ENCODE measurements around the gene MINDY1. TPM values are rescaled to one million over a fixed set of nuclear protein-coding genes. Genes with fewer than 3 reads are reported as not detected.
A peak's percentile ranks its signal among the peaks of the same experiment; 100 is the strongest.

The MINDY1 gene
- total and polyA plus RNA-seq, 9 of the 15 experiments (the other 6 are each of a cell fraction or from before 2014, with no cell fraction given): 0.49 to 11.0 (median 6.0) TPM

DNA sequence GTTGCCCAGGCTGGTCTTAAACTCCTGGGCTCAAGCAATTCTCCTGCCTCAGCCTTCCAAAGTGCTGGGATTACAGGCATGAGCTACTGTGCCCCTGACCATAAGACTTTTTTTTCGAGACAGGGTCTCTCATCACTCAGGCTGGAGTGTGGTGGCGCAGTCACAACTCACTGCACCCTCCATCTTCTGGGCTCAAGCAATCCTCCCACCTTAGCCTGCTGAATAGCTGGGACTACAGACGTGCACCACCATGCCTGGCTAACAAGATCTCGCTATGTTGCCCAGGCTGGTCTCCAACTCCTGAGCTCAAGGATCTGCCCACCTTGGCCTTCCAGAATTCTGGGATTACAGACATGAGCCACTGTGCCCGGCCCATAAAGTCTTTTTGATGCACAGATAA is 42.8 kb upstream of the MINDY1 start:
- ChIA-PET CTCF (ENCODE audit: low intra/inter-chr PET ratio) (no interaction called here), POLR2A (interaction anchor here (0.9 to 2.9 kb wide), 8 partner anchors 8 to 43 kb away, joined by 3 to 36 read pairs (median 5); partner anchors contain the start of genes BNIPL, CDC42SE1, MINDY1 and MLLT11)
- Histone ChIP-seq H3K9me1 (ENCODE audit: control insufficient read depth, insufficient read depth, low read length) (peaks cover 2% of the 10 kb centered on the region), H3K27me3 (ENCODE audit: control insufficient read depth in 2 of 2, insufficient read depth in 2 of 2, low read length in 2 of 2) (no peaks in the 10 kb centered on the region), H3K4me3 (no peak overlapping the region), H3K27ac (ENCODE audit: extremely low read depth, low read depth, low read length) (no peak overlapping the region; the same call in 2 of the 3 replicates), H3K4me2 (ENCODE audit: insufficient read depth, low read length) (0 out of 2 replicates have a peak overlapping the region, but pooled peaks have one; percentile 12), H3K9me3 (replicated peaks; ENCODE audit: control insufficient read depth, insufficient read depth, low read depth, low read length) (no peaks in the 10 kb centered on the region), H3K9ac (ENCODE audit: insufficient read depth in 1 of 2, low read depth in 2 of 2, low read length in 2 of 2) (peak overlapping the region in 1 of 2 experiments; percentile 60; a peak in 1 of 4 replicates), H3K36me3 (ENCODE audit: control insufficient read depth, insufficient read depth, low read length) (peaks cover 47% of the 10 kb centered on the region), H3K79me2 (ENCODE audit: control insufficient read depth, insufficient read depth, low read length) (peaks cover 25% of the 10 kb centered on the region), H4K20me1 (replicated peaks; ENCODE audit: control insufficient read depth, insufficient read depth, low read length) (no peaks in the 10 kb centered on the region), H3K4me1 (replicated peaks in 1 of 2; ENCODE audit: control insufficient read depth in 2 of 2, insufficient read depth in 2 of 2, low read length in 2 of 2) (peaks cover 24 to 28% of the 10 kb centered on the region in 2 experiments; a peak in 4 of 5 replicates), H2AFZ (ENCODE audit: low read depth, low read length) (no peak overlapping the region)
- BruUV-seq (replicated peaks): no TSS peak
- ATAC-seq: peak; percentile 15
- intact Hi-C loops (cut with micrococcal nuclease): no loop called here
- no peak for DNase-seq (ENCODE audit: extremely low read depth in 1 of 4, low spot score in 3 of 4)
- in situ Hi-C loops (cut with MboI): no loop called here
- FAIRE-seq: no peak
- 73% methylated on average over 5 of the region's 5 CpGs for WGBS (ENCODE audit: insufficient coverage, low coverage, missing lambda C conversion rate)
- TF ChIP-seq MYNN (IDR thresholded peaks at IDR 0.05) (0 out of 2 replicates have a peak, but pooled peaks have one; percentile 46), MYNN (CRISPR knock-in tag; IDR thresholded peaks at IDR 0.05) (no peak), ZNF668 (CRISPR knock-in tag; IDR thresholded peaks at IDR 0.05) (no peak), SUPT5H (IDR thresholded peaks at IDR 0.05) (peak; percentile 1; the same call in 1 of the 2 replicates), SMAD1 (IDR thresholded peaks at IDR 0.05; ENCODE audit: low read depth, low read length, partially characterized antibody) (no peak), ZFP1 (CRISPR knock-in tag; IDR thresholded peaks at IDR 0.05) (no peak), MTA3 (IDR thresholded peaks at IDR 0.05; ENCODE audit: borderline replicate concordance) (no peak), ZBTB1 (CRISPR knock-in tag; IDR thresholded peaks at IDR 0.05; ENCODE audit: borderline replicate concordance, low read depth) (no peak), FOS (IDR thresholded peaks at IDR 0.05; ENCODE audit: extremely low read depth, insufficient read length) (no peak), HSF4 (CRISPR knock-in tag; IDR thresholded peaks at IDR 0.05; ENCODE audit: borderline replicate concordance) (no peak), NEUROD1 (IDR thresholded peaks at IDR 0.05; ENCODE audit: borderline replicate concordance, low read depth, low read length, partially characterized antibody) (no peak), FOXP4 (CRISPR knock-in tag; IDR thresholded peaks at IDR 0.05; ENCODE audit: borderline replicate concordance) (no peak), ZNF134 (CRISPR knock-in tag; conservative IDR thresholded peaks at IDR 0.05) (no peak)
- TF ChIP-seq, protein P1, sequence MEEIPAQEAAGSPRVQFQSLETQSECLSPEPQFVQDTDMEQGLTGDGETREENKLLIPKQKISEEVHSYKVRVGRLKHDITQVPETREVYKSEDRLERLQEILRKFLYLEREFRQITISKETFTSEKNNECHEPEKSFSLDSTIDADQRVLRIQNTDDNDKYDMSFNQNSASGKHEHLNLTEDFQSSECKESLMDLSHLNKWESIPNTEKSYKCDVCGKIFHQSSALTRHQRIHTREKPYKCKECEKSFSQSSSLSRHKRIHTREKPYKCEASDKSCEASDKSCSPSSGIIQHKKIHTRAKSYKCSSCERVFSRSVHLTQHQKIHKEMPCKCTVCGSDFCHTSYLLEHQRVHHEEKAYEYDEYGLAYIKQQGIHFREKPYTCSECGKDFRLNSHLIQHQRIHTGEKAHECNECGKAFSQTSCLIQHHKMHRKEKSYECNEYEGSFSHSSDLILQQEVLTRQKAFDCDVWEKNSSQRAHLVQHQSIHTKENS (CRISPR knock-in tag; IDR thresholded peaks at IDR 0.05): no peak
- TF ChIP-seq, protein P2, sequence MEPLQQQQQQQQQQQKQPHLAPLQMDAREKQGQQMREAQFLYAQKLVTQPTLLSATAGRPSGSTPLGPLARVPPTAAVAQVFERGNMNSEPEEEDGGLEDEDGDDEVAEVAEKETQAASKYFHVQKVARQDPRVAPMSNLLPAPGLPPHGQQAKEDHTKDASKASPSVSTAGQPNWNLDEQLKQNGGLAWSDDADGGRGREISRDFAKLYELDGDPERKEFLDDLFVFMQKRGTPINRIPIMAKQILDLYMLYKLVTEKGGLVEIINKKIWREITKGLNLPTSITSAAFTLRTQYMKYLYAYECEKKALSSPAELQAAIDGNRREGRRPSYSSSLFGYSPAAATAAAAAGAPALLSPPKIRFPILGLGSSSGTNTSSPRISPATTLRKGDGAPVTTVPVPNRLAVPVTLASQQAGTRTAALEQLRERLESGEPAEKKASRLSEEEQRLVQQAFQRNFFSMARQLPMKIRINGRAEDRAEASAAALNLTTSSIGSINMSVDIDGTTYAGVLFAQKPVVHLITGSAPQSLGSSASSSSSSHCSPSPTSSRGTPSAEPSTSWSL (CRISPR knock-in tag; IDR thresholded peaks at IDR 0.05; ENCODE audit: borderline replicate concordance): no peak
- TF ChIP-seq, protein P3, sequence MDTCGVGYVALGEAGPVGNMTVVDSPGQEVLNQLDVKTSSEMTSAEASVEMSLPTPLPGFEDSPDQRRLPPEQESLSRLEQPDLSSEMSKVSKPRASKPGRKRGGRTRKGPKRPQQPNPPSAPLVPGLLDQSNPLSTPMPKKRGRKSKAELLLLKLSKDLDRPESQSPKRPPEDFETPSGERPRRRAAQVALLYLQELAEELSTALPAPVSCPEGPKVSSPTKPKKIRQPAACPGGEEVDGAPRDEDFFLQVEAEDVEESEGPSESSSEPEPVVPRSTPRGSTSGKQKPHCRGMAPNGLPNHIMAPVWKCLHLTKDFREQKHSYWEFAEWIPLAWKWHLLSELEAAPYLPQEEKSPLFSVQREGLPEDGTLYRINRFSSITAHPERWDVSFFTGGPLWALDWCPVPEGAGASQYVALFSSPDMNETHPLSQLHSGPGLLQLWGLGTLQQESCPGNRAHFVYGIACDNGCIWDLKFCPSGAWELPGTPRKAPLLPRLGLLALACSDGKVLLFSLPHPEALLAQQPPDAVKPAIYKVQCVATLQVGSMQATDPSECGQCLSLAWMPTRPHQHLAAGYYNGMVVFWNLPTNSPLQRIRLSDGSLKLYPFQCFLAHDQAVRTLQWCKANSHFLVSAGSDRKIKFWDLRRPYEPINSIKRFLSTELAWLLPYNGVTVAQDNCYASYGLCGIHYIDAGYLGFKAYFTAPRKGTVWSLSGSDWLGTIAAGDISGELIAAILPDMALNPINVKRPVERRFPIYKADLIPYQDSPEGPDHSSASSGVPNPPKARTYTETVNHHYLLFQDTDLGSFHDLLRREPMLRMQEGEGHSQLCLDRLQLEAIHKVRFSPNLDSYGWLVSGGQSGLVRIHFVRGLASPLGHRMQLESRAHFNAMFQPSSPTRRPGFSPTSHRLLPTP (IDR thresholded peaks at IDR 0.05; ENCODE audit: borderline replicate concordance, extremely low read depth, insufficient read length): no peak

Data from K562 (cell line).